ENCODE data around the gene MYLK4.

- no peak for TF ChIP-seq CTCF (IDR thresholded peaks at IDR 0.05)
- no peak for TF ChIP-seq POLR2A (IDR thresholded peaks at IDR 0.05)
- no peak for TF ChIP-seq POLR2AphosphoS5 (IDR thresholded peaks at IDR 0.05)
Observed at GRCh38 chr6:2794171-2794730, 43.5 kb upstream of the MYLK4 start.

Measured in breast epithelium (tissue), 3 donors.